Endodermal cell (in vitro differentiated cells): ENCODE data around the gene TMTC4. TPM values are rescaled to one million over a fixed set of nuclear protein-coding genes. Genes with fewer than 3 reads are reported as not detected.

Source experiments
- DNase-seq: peaks from one replicate; pipeline ENCODE4 v3.0.0-alpha.2; 2017
- H3K27ac ChIP-seq: 2 replicates; pipeline ENCODE4 v1.5.1; 2013; ENCODE audit warnings: mild to moderate bottlenecking, low read depth, low read length, moderate library complexity
- H3K27me3 ChIP-seq: 2 replicates; pipeline ENCODE4 v1.6.1; 2013; ENCODE audit warnings: mild to moderate bottlenecking, low read length, moderate library complexity; ENCODE audit not compliant: insufficient read depth, control insufficient read depth, poor library complexity, severe bottlenecking
- H3K36me3 ChIP-seq: 2 replicates; pipeline ENCODE4 v1.7.0; 2013; ENCODE audit warnings: mild to moderate bottlenecking, low read length, moderate library complexity; ENCODE audit not compliant: control insufficient read depth, insufficient read depth
- H3K4me1 ChIP-seq: one replicate; pipeline ENCODE4 v1.7.0; 2013; ENCODE audit warnings: low read length; ENCODE audit not compliant: control insufficient read depth, insufficient read depth
- H3K4me3 ChIP-seq: 2 replicates; pipeline ENCODE4 v1.5.1; 2013; ENCODE audit warnings: mild to moderate bottlenecking, low read length, moderate library complexity
- H3K9ac ChIP-seq: 2 replicates; pipeline ENCODE4 v1.6.1; 2013; ENCODE audit warnings: mild to moderate bottlenecking, low read length, moderate library complexity; ENCODE audit not compliant: poor library complexity, severe bottlenecking; ENCODE audit errors: extremely low read depth
- H3K9me3 ChIP-seq: 2 replicates; pipeline ENCODE4 v1.6.1; 2013; ENCODE audit warnings: mild to moderate bottlenecking, low read length, moderate library complexity; ENCODE audit not compliant: control insufficient read depth
- H3K27ac Mint-ChIP-seq: 2 replicates; pipeline ENCODE4 v1.8.0; 2020; ENCODE audit warnings: mixed read lengths
- H3K27me3 Mint-ChIP-seq: 2 replicates; pipeline ENCODE4 v1.8.0; 2021; ENCODE audit warnings: mild to moderate bottlenecking, mixed read lengths; ENCODE audit not compliant: insufficient read depth
- H3K36me3 Mint-ChIP-seq: 2 replicates; pipeline ENCODE4 v1.8.0; 2020; ENCODE audit warnings: low read depth, mixed read lengths
- H3K4me1 Mint-ChIP-seq: 2 replicates; pipeline ENCODE4 v1.8.0; 2020; ENCODE audit warnings: mixed read lengths
- H3K4me3 Mint-ChIP-seq: 2 replicates; pipeline ENCODE4 v1.8.0; 2020; ENCODE audit warnings: mild to moderate bottlenecking, moderate library complexity, mixed read lengths
- H3K9me3 Mint-ChIP-seq: 2 replicates; pipeline ENCODE4 v1.8.0; 2020; ENCODE audit warnings: mild to moderate bottlenecking, mixed read lengths
- WGBS, 2 experiments: methylation state at CpG; one replicate each; pipeline versions ENCODE4 v1.1.5 to v1.1.7; 2013; ENCODE audit warnings: missing lambda C conversion rate in 2 of 2, mixed read lengths in 1 of 2; ENCODE audit not compliant: insufficient coverage in 1 of 2, insufficient read length in 1 of 2; 5-methylcytosine and 5-hydroxymethylcytosine counted together
- total RNA-seq, 2 donors: library from RNA; stranded (reverse); fragmentation: NEBNext Ultra II Directional in 1 of 2; extraction: Animal tissue kit (Norgen Biotek cat#: 25700) in 1 of 2; gene quantifications; 2 replicates in 1 of 2; 3 replicates in 1 of 2; pipeline ENCODE4 v1.2.1, GENCODE V29; 2021
- TF ChIP-seq, protein P1 (sequence below): fragments of 200-600 bp; sonication (generic); conservative IDR thresholded peaks from 2 replicates; pipeline ENCODE4 v1.5.0; 2021; ENCODE audit warnings: antibody characterized with exemption, mild to moderate bottlenecking

The TMTC4 gene
- total RNA-seq, 2 donors from 2014 or later = 29.8 to 40.0 TPM

DNA sequence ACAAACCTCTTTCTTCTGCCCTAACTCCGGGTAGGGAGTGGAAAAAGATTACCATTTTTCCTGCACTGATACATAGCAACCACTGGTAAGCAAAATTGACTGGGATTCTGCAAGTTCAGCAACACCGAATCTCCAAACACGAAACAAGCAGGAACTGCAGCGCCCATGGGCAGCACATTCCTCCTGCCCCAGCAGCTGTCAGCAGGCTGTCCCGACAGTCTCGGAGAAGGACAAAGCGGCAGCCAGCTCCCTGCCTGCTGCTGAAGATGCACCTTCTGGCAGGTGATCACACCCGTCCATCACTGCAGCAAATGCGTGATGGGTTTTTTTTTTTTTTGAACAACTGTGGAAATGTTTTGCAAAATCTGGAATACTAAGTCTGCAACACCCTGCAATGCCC, 6.7 kb downstream of the TMTC4 start:
- no peak overlapping the region for H3K27ac Mint-ChIP-seq
- H3K36me3 Mint-ChIP-seq = peaks cover 59% of the 10 kb centered on the region
- Histone ChIP-seq H3K4me1 (peaks cover 5% of the 10 kb centered on the region), H3K36me3 (peaks cover 56% of the 10 kb centered on the region), H3K27ac (no peak overlapping the region), H3K9me3 (no peaks in the 10 kb centered on the region), H3K9ac (no peak overlapping the region), H3K27me3 (no peaks in the 10 kb centered on the region), H3K4me3 (no peak overlapping the region)
- H3K27me3 Mint-ChIP-seq = no peaks in the 10 kb centered on the region
- TF ChIP-seq, protein P1, sequence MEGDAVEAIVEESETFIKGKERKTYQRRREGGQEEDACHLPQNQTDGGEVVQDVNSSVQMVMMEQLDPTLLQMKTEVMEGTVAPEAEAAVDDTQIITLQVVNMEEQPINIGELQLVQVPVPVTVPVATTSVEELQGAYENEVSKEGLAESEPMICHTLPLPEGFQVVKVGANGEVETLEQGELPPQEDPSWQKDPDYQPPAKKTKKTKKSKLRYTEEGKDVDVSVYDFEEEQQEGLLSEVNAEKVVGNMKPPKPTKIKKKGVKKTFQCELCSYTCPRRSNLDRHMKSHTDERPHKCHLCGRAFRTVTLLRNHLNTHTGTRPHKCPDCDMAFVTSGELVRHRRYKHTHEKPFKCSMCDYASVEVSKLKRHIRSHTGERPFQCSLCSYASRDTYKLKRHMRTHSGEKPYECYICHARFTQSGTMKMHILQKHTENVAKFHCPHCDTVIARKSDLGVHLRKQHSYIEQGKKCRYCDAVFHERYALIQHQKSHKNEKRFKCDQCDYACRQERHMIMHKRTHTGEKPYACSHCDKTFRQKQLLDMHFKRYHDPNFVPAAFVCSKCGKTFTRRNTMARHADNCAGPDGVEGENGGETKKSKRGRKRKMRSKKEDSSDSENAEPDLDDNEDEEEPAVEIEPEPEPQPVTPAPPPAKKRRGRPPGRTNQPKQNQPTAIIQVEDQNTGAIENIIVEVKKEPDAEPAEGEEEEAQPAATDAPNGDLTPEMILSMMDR = no peak
- 93% methylated on average over 6 to 9 of the region's 9 CpGs for whole genome bisulfite sequencing, 2 experiments
- peaks cover 11% of the 10 kb centered on the region for H3K4me1 Mint-ChIP-seq
- H3K9me3 Mint-ChIP-seq = no peaks in the 10 kb centered on the region
- no peak for DNase-seq
- no peak overlapping the region for H3K4me3 Mint-ChIP-seq

DNA sequence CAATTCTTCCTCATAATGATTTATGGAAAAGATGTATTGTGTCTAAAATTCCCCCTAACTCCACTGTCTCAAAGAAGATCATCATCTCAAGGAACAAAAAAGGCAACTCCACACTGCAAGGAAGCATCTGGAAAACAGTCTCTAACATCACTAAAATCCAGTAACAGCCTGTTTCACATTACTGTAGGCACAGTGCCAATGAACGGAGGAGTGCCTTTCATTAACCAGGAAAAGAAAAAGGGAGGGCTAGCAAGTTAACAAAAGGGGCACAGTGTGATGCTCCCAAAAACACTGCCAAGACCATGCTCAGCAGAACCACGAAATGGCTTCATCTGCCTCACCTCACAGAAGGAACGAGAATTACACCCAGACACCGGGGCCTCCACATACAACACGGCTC, 8.5 kb downstream of the TMTC4 start:
- H3K9ac ChIP-seq = no peak overlapping the region
- no peak overlapping the region for H3K27ac ChIP-seq
- H3K4me1 ChIP-seq = peaks cover 3% of the 10 kb centered on the region
- no peaks in the 10 kb centered on the region for H3K9me3 ChIP-seq
- Mint-ChIP-seq H3K36me3 (peaks cover 74% of the 10 kb centered on the region), H3K9me3 (no peaks in the 10 kb centered on the region), H3K27me3 (no peaks in the 10 kb centered on the region), H3K4me3 (no peak overlapping the region), H3K27ac (no peak overlapping the region), H3K4me1 (peaks cover 10% of the 10 kb centered on the region)
- TF ChIP-seq, protein P1 = no peak
- no peaks in the 10 kb centered on the region for H3K27me3 ChIP-seq
- no peak for DNase-seq
- peaks cover 66% of the 10 kb centered on the region for H3K36me3 ChIP-seq
- no peak overlapping the region for H3K4me3 ChIP-seq
- 86 to 94% methylated on average over 1 to 5 of the region's 5 CpGs for WGBS, 2 experiments

DNA sequence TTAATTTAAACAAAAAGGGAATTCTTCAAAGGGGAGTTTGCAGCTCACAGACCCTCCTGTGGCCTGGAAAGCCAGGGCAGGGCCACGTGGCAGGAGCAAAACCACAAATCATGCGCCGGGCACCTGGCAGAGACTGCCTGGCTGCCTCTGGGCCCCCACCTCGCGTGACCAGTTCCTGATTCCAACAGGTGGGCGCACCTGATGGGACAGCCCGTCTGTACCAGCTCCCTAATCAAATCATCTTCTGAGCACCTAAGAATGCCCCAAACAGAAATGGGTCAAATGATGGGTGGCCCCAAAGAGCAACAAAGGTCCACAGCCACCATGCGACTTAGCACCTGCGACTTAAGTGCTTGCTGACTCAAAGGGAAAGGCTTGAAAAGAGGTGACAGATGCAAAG, 9.2 kb downstream of the TMTC4 start:
- no peak overlapping the region for H3K27ac Mint-ChIP-seq
- Histone ChIP-seq H3K27me3 (no peaks in the 10 kb centered on the region), H3K4me3 (no peak overlapping the region), H3K4me1 (no peaks in the 10 kb centered on the region), H3K27ac (no peak overlapping the region), H3K36me3 (peaks cover 73% of the 10 kb centered on the region), H3K9me3 (no peaks in the 10 kb centered on the region), H3K9ac (no peak overlapping the region)
- DNase-seq = no peak
- H3K4me3 Mint-ChIP-seq = no peak overlapping the region
- no peaks in the 10 kb centered on the region for H3K27me3 Mint-ChIP-seq
- WGBS, 2 experiments = 95 to 96% methylated on average over 7 to 9 of the region's 9 CpGs
- peaks cover 10% of the 10 kb centered on the region for H3K4me1 Mint-ChIP-seq
- TF ChIP-seq, protein P1 = no peak
- H3K36me3 Mint-ChIP-seq = peaks cover 79% of the 10 kb centered on the region
- H3K9me3 Mint-ChIP-seq = no peaks in the 10 kb centered on the region
